HTR-8/SVneo (cell line): ENCODE results near the gene SIDT2.
A peak's percentile ranks its signal among the peaks of the same experiment; 100 is the strongest.
"Not testable (repeated sequence)": the region's sequence is repeated elsewhere in the genome, so short reads cannot be mapped to it uniquely, and the experiment has no call there.

ENCODE experiments used
- DNase-seq: peaks from one replicate; pipeline ENCODE4 v3.0.0; 2011; ENCODE audit warnings: low spot score, mixed read lengths; ENCODE audit not compliant: insufficient read length
- FAIRE-seq: peaks from 2 replicates; lab custom pipeline; 2011; peaks lifted over from hg19 to GRCh38; lab: Jason Lieb, UNC

The SIDT2 gene

GRCh38 chr11:117178210-117179034, at the start of gene SIDT2:
TSS of gene SIDT2 (plus strand) at chr11:117178743. CDS start at chr11:117179264, 521 bp downstream.
- peak; percentile 98 for FAIRE-seq
- peak; percentile 93 for DNase-seq

GRCh38 chr11:117130396-117130795, 48.1 kb upstream of the SIDT2 start:
- FAIRE-seq, DNase-seq: not testable (repeated sequence)

GRCh38 chr11:117130879-117131278, 47.7 kb upstream of the SIDT2 start:
- DNase-seq (no peak), FAIRE-seq (no peak)

GRCh38 chr11:117134431-117134830, 44.1 kb upstream of the SIDT2 start:
- no peak for DNase-seq
- FAIRE-seq = no peak

- not testable (repeated sequence) for DNase-seq, FAIRE-seq
Observed at GRCh38 chr11:117134979-117135378, 43.6 kb upstream of the SIDT2 start.

- not testable (repeated sequence) for DNase-seq
- FAIRE-seq = peak; percentile 99
Observed at GRCh38 chr11:117137223-117138086, 41.1 kb upstream of the SIDT2 start.

- FAIRE-seq = no peak
- DNase-seq = peak; percentile 43
Observed at GRCh38 chr11:117143390-117143789, 35.2 kb upstream of the SIDT2 start.

- peak; percentile 98 for DNase-seq
- peak; percentile 57 for FAIRE-seq
Observed at GRCh38 chr11:117143871-117144476, 34.6 kb upstream of the SIDT2 start, which contains the start of gene PAFAH1B2. TSS of gene PAFAH1B2 (plus strand) at chr11:117144287. CDS start at chr11:117152448, 8,161 bp downstream.

- no peak for FAIRE-seq
Observed at GRCh38 chr11:117144477-117145392, 33.8 kb upstream of the SIDT2 start.

GRCh38 chr11:117145393-117145761, 33.2 kb upstream of the SIDT2 start:
- DNase-seq (peak; percentile 59), FAIRE-seq (no peak)

More at GRCh38 chr11:117144477-117145392, 33.8 kb upstream of the SIDT2 start:
- DNase-seq = peak; percentile 56

GRCh38 chr11:117146521-117146920, 32.0 kb upstream of the SIDT2 start:
- FAIRE-seq (no peak), DNase-seq (no peak)

GRCh38 chr11:117152066-117152465, 26.5 kb upstream of the SIDT2 start:
- no peak for DNase-seq
- FAIRE-seq = no peak

GRCh38 chr11:117154468-117154867, 24.1 kb upstream of the SIDT2 start:
- DNase-seq (no peak), FAIRE-seq (no peak)

GRCh38 chr11:117157507-117157906, 21.0 kb upstream of the SIDT2 start:
- no peak for FAIRE-seq
- no peak for DNase-seq

GRCh38 chr11:117159892-117160291, 18.7 kb upstream of the SIDT2 start:
- FAIRE-seq = no peak
- no peak for DNase-seq

GRCh38 chr11:117160826-117161225, 17.7 kb upstream of the SIDT2 start:
- no peak for DNase-seq
- no peak for FAIRE-seq

- no peak for FAIRE-seq
- DNase-seq = no peak
Observed at GRCh38 chr11:117166491-117166890, 12.1 kb upstream of the SIDT2 start.

- DNase-seq (no peak), FAIRE-seq (no peak)
Observed at GRCh38 chr11:117169736-117170135, 8.8 kb upstream of the SIDT2 start.

GRCh38 chr11:117170210-117170609, 8.3 kb upstream of the SIDT2 start:
- no peak for DNase-seq
- no peak for FAIRE-seq
